ENCODE results near the gene NEUROG2. TPM values are rescaled to one million over a fixed set of nuclear protein-coding genes. Genes with fewer than 3 reads are reported as not detected.

The NEUROG2 gene
- total and polyA plus RNA-seq, 2 of the 8 experiments (the other 6 are each of a cell fraction or from before 2014, with no cell fraction given), result 0.03 TPM; not detected in 1

- TF ChIP-seq CTBP2 (IDR thresholded peaks at IDR 0.05; ENCODE audit: borderline replicate concordance, insufficient read depth, insufficient read length, low read length), result no peak
- no peak for TF ChIP-seq EP300 (IDR thresholded peaks at IDR 0.05; ENCODE audit: borderline replicate concordance in 1 of 2, low read depth in 2 of 2, low read length in 2 of 2)
- no peak for TF ChIP-seq BRCA1 (IDR thresholded peaks at IDR 0.05; ENCODE audit: low read depth, low read length)
- TF ChIP-seq TAF7 (optimal IDR thresholded peaks at IDR 0.05; ENCODE audit: borderline replicate concordance, low read depth, low read length), result no peak
Observed at GRCh38 chr4:112473985-112474384, 42.0 kb downstream of the NEUROG2 start (continued).

Data from H1 (cell line).